ENCODE measurements around the gene SHB.

Gene SHB

DNA sequence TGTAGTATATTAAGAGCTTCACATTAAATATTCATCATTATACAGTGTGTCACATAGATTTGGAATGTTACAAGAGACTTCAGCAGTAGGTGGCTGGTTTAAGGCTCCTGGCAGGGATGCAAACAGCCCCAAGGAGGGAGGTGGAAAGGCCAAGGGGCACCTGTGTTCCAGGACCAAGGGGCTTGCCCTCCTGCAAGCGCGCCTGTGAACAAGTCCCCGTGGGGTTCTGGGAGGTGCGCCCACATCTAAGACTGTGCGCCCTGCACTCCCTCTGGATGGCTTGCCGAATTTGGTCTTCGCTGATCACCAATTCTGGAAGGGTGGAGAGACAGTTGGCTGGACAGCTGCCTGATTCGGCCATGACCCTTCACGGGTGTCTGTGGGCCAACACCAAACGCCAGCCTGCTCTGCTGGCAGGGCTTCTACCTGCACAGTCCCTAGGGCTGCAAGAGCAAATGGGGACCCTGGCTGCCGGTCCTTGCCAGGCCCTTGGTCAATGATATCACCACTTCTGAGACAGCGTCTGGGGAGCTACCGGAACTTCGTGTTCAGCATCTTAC lies 153.0 kb downstream of the SHB start:
- no peak for TF ChIP-seq POLR2AphosphoS5 (IDR thresholded peaks at IDR 0.05; ENCODE audit: low read depth, low read length)
- TF ChIP-seq, protein P1, sequence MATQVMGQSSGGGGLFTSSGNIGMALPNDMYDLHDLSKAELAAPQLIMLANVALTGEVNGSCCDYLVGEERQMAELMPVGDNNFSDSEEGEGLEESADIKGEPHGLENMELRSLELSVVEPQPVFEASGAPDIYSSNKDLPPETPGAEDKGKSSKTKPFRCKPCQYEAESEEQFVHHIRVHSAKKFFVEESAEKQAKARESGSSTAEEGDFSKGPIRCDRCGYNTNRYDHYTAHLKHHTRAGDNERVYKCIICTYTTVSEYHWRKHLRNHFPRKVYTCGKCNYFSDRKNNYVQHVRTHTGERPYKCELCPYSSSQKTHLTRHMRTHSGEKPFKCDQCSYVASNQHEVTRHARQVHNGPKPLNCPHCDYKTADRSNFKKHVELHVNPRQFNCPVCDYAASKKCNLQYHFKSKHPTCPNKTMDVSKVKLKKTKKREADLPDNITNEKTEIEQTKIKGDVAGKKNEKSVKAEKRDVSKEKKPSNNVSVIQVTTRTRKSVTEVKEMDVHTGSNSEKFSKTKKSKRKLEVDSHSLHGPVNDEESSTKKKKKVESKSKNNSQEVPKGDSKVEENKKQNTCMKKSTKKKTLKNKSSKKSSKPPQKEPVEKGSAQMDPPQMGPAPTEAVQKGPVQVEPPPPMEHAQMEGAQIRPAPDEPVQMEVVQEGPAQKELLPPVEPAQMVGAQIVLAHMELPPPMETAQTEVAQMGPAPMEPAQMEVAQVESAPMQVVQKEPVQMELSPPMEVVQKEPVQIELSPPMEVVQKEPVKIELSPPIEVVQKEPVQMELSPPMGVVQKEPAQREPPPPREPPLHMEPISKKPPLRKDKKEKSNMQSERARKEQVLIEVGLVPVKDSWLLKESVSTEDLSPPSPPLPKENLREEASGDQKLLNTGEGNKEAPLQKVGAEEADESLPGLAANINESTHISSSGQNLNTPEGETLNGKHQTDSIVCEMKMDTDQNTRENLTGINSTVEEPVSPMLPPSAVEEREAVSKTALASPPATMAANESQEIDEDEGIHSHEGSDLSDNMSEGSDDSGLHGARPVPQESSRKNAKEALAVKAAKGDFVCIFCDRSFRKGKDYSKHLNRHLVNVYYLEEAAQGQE (IDR thresholded peaks at IDR 0.05; ENCODE audit: insufficient read depth in 1 of 2, low read depth in 2 of 2, low read length in 2 of 2): no peak
- TF ChIP-seq SIN3A (IDR thresholded peaks at IDR 0.05; ENCODE audit: borderline replicate concordance, insufficient read depth, low read length): no peak
- no peak for TF ChIP-seq FOXP2 (optimal IDR thresholded peaks at IDR 0.05; ENCODE audit: borderline replicate concordance, extremely low read depth, extremely low read length, insufficient read depth)
- no peak for TF ChIP-seq TAF1 (IDR thresholded peaks at IDR 0.05; ENCODE audit: borderline replicate concordance, insufficient read depth, low read length)

DNA sequence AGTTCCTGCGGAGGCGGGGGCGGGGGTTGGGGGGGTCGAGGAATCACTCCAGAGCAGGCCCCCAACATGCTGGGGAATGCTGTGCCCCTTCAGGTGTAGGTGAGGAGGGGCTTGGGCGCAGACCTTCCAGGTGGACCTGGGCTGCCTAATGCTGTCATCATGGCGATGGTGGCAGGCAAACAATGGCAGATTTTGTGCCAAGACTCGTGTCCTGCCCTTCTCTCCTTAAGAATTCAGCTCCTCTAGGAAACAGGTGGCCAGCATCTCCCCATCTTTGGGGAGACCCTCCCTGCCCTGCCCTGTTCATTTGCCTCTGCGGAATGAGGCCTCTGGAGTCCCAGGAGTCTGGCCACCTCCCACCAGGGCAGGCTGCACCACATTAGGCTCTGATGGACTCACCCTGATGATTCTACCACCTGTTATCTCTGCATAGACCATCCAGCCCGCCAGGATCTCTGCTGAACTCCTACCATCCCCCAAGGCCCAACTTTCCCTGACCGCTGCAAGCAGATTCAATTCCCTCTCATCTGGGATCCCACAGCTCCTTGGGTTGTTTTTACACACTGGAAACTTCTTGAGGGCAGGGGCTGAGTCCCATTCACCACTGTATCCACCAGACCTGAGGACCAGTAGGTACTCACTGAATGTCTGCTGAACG lies 154.2 kb downstream of the SHB start:
- TF ChIP-seq TAF1 (IDR thresholded peaks at IDR 0.05; ENCODE audit: borderline replicate concordance, insufficient read depth, low read length) (no peak), SIN3A (IDR thresholded peaks at IDR 0.05; ENCODE audit: borderline replicate concordance, insufficient read depth, low read length) (no peak), FOXP2 (optimal IDR thresholded peaks at IDR 0.05; ENCODE audit: borderline replicate concordance, extremely low read depth, extremely low read length, insufficient read depth) (no peak), POLR2AphosphoS5 (IDR thresholded peaks at IDR 0.05; ENCODE audit: low read depth, low read length) (no peak)
- TF ChIP-seq, protein P1 (IDR thresholded peaks at IDR 0.05; ENCODE audit: insufficient read depth in 1 of 2, low read depth in 2 of 2, low read length in 2 of 2): no peak

DNA sequence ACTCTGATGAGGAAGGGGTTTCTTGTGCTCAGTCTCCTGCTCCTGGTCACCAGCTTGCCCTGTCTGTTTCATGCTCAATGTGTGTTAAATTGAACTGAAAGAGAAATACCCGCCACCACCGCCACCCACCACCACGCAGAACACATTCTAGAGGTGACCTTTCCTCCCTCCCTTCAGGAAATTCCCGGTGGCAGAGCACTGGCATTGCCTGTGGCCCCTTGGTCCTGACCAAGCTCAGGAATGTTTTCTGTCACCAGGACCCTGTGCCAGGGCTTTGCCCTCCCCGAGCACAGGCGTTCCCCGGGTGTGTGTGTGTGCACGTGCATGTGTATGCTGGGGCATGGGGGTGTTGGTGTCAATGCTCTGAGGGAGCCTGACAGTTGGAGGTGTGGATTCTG lies 154.9 kb downstream of the SHB start:
- no peak for TF ChIP-seq FOXP2 (optimal IDR thresholded peaks at IDR 0.05; ENCODE audit: borderline replicate concordance, extremely low read depth, extremely low read length, insufficient read depth)
- TF ChIP-seq TAF1 (IDR thresholded peaks at IDR 0.05; ENCODE audit: borderline replicate concordance, insufficient read depth, low read length): no peak
- TF ChIP-seq, protein P1 (IDR thresholded peaks at IDR 0.05; ENCODE audit: insufficient read depth in 1 of 2, low read depth in 2 of 2, low read length in 2 of 2): no peak
- no peak for TF ChIP-seq POLR2AphosphoS5 (IDR thresholded peaks at IDR 0.05; ENCODE audit: low read depth, low read length)
- TF ChIP-seq SIN3A (IDR thresholded peaks at IDR 0.05; ENCODE audit: borderline replicate concordance, insufficient read depth, low read length): no peak

DNA sequence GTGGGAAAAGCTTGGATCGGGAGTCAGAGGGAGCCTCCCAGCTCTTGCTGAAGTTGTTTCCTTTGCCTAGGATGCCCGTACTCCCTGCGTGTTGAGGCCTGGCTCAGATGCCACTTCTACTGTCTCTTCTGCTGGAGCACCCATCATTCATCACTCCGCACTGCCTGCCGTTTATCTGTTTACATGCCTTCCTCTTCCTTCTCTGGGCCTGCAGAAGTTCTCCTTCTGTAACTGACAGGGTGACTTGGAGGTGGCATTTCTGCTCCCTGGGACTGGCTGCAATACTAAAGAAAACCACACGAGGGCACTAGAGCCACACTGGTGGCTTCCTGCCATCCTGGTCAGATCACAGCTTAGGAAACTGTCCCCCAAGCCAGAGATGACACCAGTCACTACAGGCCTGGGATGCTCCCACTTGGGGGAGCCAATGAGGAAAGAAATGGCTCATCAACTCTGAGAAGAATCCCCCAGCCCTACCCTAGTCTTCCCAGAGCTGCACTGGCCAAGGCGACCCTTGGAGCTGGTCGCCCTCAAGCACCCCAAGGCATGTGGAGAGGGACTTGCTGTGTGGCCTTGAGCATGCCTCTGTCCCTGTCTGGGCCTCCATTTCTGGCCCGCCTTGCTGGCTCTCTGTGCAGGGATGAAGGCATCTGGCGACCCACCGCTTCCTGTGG lies 155.4 kb downstream of the SHB start:
- TF ChIP-seq SIN3A (IDR thresholded peaks at IDR 0.05; ENCODE audit: borderline replicate concordance, insufficient read depth, low read length): no peak
- no peak for TF ChIP-seq POLR2AphosphoS5 (IDR thresholded peaks at IDR 0.05; ENCODE audit: low read depth, low read length)
- no peak for TF ChIP-seq FOXP2 (optimal IDR thresholded peaks at IDR 0.05; ENCODE audit: borderline replicate concordance, extremely low read depth, extremely low read length, insufficient read depth)
- TF ChIP-seq, protein P1 (IDR thresholded peaks at IDR 0.05; ENCODE audit: insufficient read depth in 1 of 2, low read depth in 2 of 2, low read length in 2 of 2): no peak
- TF ChIP-seq TAF1 (IDR thresholded peaks at IDR 0.05; ENCODE audit: borderline replicate concordance, insufficient read depth, low read length): no peak
